Endothelial cell of umbilical vein (primary cell): ENCODE measurements around the gene FTO. TPM values are rescaled to one million over a fixed set of nuclear protein-coding genes. Genes with fewer than 3 reads are reported as not detected.

Experiments
- BruUV-seq: library from RNA; stranded (reverse); fragments of 400-500 nt; replicated peaks from 2 replicates; lab custom pipeline; 2021; lab: Mats Ljungman, UMichigan
- CTCF ChIA-PET: fragments of 300-600, 350-600 bp; sonication (Branson Sonifier 250); formaldehyde crosslinking; loops from one replicate; lab custom pipeline; 2021; ENCODE audit warnings: antibody characterized with exemption, inconsistent platforms; lab: Charles Lee
- POLR2A ChIA-PET: fragments of 300-600, 350-600 bp; sonication (Branson Sonifier 250); formaldehyde crosslinking; loops from one replicate; lab custom pipeline; 2021; ENCODE audit warnings: antibody characterized with exemption, inconsistent platforms; lab: Charles Lee
- DNase-seq: peaks from one replicate; pipeline ENCODE4 v3.0.0-alpha.2; 2011; ENCODE audit warnings: low read depth, low spot score
- FAIRE-seq: peaks from 2 replicates; lab custom pipeline; 2011; peaks lifted over from hg19 to GRCh38; lab: Jason Lieb, UNC
- H2AFZ ChIP-seq: 2 replicates; pipeline ENCODE4 v1.6.0; 2012; ENCODE audit warnings: low read depth, low read length, control low read depth, inconsistent platforms
- H3K27ac ChIP-seq: 2 replicates; pipeline ENCODE4 v1.5.1; 2011; ENCODE audit warnings: low read depth, mild to moderate bottlenecking, control low read depth, low read length, moderate library complexity; ENCODE audit not compliant: insufficient read depth
- H3K27me3 ChIP-seq, 2 experiments: 2 replicates each; pipeline versions ENCODE4 v1.6.0 to v1.6.1; 2011; ENCODE audit warnings: low read length in 2 of 2, mixed read lengths in 1 of 2; ENCODE audit not compliant: control insufficient read depth in 2 of 2, insufficient read depth in 2 of 2
- H3K36me3 ChIP-seq, 2 experiments: 2 replicates in 1 of 2; 3 replicates in 1 of 2; pipeline ENCODE4 v1.5.1; 2011; ENCODE audit warnings: low read length in 2 of 2, mild to moderate bottlenecking in 1 of 2, moderate library complexity in 1 of 2; ENCODE audit not compliant: control insufficient read depth in 2 of 2, insufficient read depth in 2 of 2; ENCODE audit errors: extremely low read depth in 1 of 2
- H3K4me1 ChIP-seq: 3 replicates; pipeline ENCODE4 v1.5.1; 2011; ENCODE audit warnings: mild to moderate bottlenecking, low read length; ENCODE audit not compliant: control insufficient read depth, insufficient read depth; ENCODE audit errors: extremely low read depth
- H3K4me2 ChIP-seq: 2 replicates; pipeline ENCODE4 v1.6.1; 2011; ENCODE audit warnings: low read length, control low read depth, mixed read lengths; ENCODE audit not compliant: insufficient read depth
- H3K4me3 ChIP-seq, 3 experiments: fragments of 200-600 bp in 1 of 3; sonication (generic), shearing (Covaris generic) in 1 of 3; replicated peaks in 1 of 3; 2 replicates each; pipeline ENCODE4 v1.5.1; 2011 to 2016; ENCODE audit warnings: control low read depth in 3 of 3, low read length in 3 of 3, mild to moderate bottlenecking in 2 of 3, inconsistent platforms in 1 of 3, low read depth in 1 of 3, moderate library complexity in 1 of 3; ENCODE audit not compliant: insufficient read depth in 1 of 3
- H3K79me2 ChIP-seq: 2 replicates; pipeline ENCODE4 v1.6.0; 2012; ENCODE audit warnings: low read length, inconsistent platforms; ENCODE audit not compliant: control insufficient read depth, insufficient read depth
- H3K9ac ChIP-seq: replicated peaks from 2 replicates; pipeline ENCODE3; 2011; ENCODE audit warnings: low read length, control low read depth; ENCODE audit not compliant: insufficient read depth; ENCODE audit errors: extremely low read depth
- H3K9me1 ChIP-seq: replicated peaks from 3 replicates; pipeline ENCODE4 v1.6.0; 2011; ENCODE audit warnings: mild to moderate bottlenecking, low read length; ENCODE audit not compliant: control insufficient read depth, insufficient read depth; ENCODE audit errors: extremely low read depth
- H3K9me3 ChIP-seq: replicated peaks from 2 replicates; pipeline ENCODE4 v1.5.1; 2012; ENCODE audit warnings: low read length, inconsistent platforms; ENCODE audit not compliant: control insufficient read depth, insufficient read depth
- H4K20me1 ChIP-seq: replicated peaks from 2 replicates; pipeline ENCODE3; 2011; ENCODE audit warnings: mild to moderate bottlenecking, low read length; ENCODE audit not compliant: control insufficient read depth, insufficient read depth; ENCODE audit errors: extremely low read depth
- EZH2 ChIP-seq: IDR thresholded peaks from 2 replicates; pipeline ENCODE4 v1.6.1; 2012; ENCODE audit warnings: borderline replicate concordance, low read depth, mild to moderate bottlenecking, moderate library complexity, low read length, inconsistent platforms; ENCODE audit not compliant: severe bottlenecking
- GATA2 ChIP-seq: IDR thresholded peaks from 2 replicates; pipeline ENCODE4 v1.7.0; 2011; ENCODE audit warnings: low read depth, mild to moderate bottlenecking, moderate library complexity, mixed read lengths, low read length; ENCODE audit not compliant: insufficient read length, insufficient read depth
- JUN ChIP-seq: IDR thresholded peaks from 2 replicates; pipeline ENCODE4 v1.6.1; 2011; ENCODE audit warnings: borderline replicate concordance, low read depth; ENCODE audit not compliant: insufficient read length, insufficient read depth
- MYC ChIP-seq: IDR thresholded peaks from one replicate; pipeline ENCODE4 v1.6.1; 2011; ENCODE audit warnings: mild to moderate bottlenecking, low read depth, low read length
- POLR2A ChIP-seq: IDR thresholded peaks from 2 replicates; pipeline ENCODE4 v1.6.1; 2012; ENCODE audit warnings: low read depth, mild to moderate bottlenecking, control low read depth, low read length
- dilution Hi-C: fragments of 300-500 bp; cut with MboI; formaldehyde crosslinking; loops from one replicate; pipeline ENCODE4 v1.15.0; 2019; ENCODE audit warnings: low sequenced_read_pairs; ENCODE audit not compliant: extremely low pct_ligation_motif_present
- intact Hi-C: fragments of 100-400 bp; cut with micrococcal nuclease; formaldehyde crosslinking; loops from one replicate; pipeline ENCODE4 v1.10.0; 2022
- polyA plus RNA-seq, 4 experiments: library from polyadenylated mRNA; depleted of rRNA in 3 of 4; stranded (reverse) in 3 of 4; unstranded in 1 of 4; fragments of >200 nt; gene quantifications; 2 replicates each; pipeline versions ENCODE4 v1.2.1 to v1.2.3, GENCODE V29; 2011 to 2012; ENCODE audit warnings: missing spikeins in 1 of 4
- total RNA-seq: library from RNA; stranded (reverse); gene quantifications from 2 replicates; pipeline ENCODE4 v1.2.3, GENCODE V29; 2021
- TF ChIP-seq, protein P1 (sequence below): IDR thresholded peaks from 2 replicates; pipeline ENCODE4 v1.6.1; 2011; ENCODE audit not compliant: insufficient read depth, insufficient read length
- TF ChIP-seq, protein P2 (sequence below), 2 donors: IDR thresholded peaks; 1 replicate in 1 of 2; 2 replicates in 1 of 2; pipeline ENCODE4 v1.5.1; 2011; ENCODE audit warnings: low read length in 2 of 2, mild to moderate bottlenecking in 2 of 2, moderate library complexity in 2 of 2, control low read depth in 1 of 2, inconsistent platforms in 1 of 2, low read depth in 1 of 2; ENCODE audit not compliant: insufficient read depth in 1 of 2; ENCODE audit errors: extremely low read depth in 1 of 2

Gene FTO
- total and polyA plus RNA-seq, 2 donors (not counting 3 experiments of a cell fraction or from before 2014, with no cell fraction given) = 48.6 to 87.1 TPM

DNA sequence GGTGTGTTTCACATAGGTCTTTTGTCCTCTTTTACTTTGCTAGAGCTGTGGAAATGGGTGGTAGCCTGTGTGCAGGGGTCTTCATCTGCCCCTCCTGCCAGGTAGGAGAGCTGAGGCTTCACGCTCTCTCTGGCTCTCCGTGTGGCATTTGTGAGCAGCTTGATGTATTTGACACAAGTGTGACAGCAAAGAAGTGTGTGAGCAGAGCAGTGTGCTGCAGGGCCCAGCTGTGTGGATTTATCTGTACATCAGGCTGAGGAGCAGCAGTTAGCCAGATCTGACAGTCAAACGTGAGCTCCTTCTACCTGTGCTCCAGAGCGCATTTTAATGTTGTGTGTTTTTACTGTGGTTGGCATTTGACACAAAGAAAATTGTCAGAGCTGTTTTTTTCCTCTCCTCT is 101.8 kb downstream of the FTO start:
- dilution Hi-C loops (no loop called here), intact Hi-C loops (no loop called here)
- Histone ChIP-seq H3K4me1 (no peaks in the 10 kb centered on the region), H3K27me3 (no peaks in the 10 kb centered on the region), H3K4me3 (no peak overlapping the region), H4K20me1 (peaks cover 6% of the 10 kb centered on the region), H3K9ac (no peak overlapping the region), H3K4me2 (no peak overlapping the region), H3K36me3 (no peaks in the 10 kb centered on the region), H3K79me2 (peaks cover 2% of the 10 kb centered on the region), H3K9me1 (no peaks in the 10 kb centered on the region), H3K9me3 (no peaks in the 10 kb centered on the region), H2AFZ (no peak overlapping the region), H3K27ac (no peak overlapping the region)
- TF ChIP-seq MYC (no peak), GATA2 (no peak), JUN (no peak), EZH2 (no peak)
- TF ChIP-seq, protein P1, sequence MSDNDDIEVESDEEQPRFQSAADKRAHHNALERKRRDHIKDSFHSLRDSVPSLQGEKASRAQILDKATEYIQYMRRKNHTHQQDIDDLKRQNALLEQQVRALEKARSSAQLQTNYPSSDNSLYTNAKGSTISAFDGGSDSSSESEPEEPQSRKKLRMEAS = no peak
- CTCF ChIA-PET = interaction anchor here (1.1 to 1.6 kb wide), 2 partner anchors 11 to 62 kb away, joined by 5 read pairs; no protein-coding TSS in a partner anchor
- BruUV-seq = no TSS peak
- DNase-seq (no peak), FAIRE-seq (no peak)
- POLR2A ChIA-PET = no interaction called here

DNA sequence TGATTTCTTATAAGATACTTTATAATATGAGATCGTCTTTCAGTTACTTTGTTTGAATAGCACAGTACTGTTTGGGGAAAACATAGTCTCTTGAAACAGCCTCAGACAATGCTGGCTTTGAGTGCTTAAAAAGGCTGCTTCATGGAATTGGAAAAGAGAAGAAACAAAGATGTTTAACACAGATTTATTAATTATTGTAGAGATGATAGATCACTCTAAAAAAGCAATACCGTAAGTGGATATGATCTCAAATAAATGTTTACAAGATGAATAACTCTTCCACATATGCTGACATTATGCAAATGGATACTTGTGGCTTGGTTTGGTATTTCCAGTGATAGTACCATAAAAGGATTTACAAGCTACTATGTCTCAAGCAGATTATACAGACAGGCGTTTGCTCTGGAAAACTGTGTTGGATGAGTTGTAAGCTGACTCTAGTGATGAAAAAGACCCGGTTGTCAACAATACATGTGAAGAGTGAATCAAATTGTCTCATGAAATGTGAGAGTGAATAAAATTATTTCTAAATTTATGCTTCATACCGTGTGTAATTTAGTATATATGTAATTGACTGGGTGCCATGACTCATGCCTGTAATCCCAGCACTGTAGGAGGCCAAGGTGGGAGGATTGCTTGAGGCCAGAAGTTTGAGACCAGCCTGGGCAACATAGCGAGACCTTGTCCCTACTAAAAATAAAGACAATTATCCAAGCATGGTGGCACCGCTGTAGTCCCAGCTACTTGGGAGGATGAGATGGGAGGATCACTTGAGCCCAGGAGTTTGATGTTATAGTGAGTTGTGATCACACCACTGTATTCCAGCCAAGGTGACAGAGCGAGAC is 105.4 kb downstream of the FTO start:
- no peak overlapping the region for H2AFZ ChIP-seq
- no peak overlapping the region for H3K9ac ChIP-seq
- peaks cover 3% of the 10 kb centered on the region for H4K20me1 ChIP-seq
- H3K79me2 ChIP-seq = peaks cover 2% of the 10 kb centered on the region
- H3K9me1 ChIP-seq = no peaks in the 10 kb centered on the region
- H3K36me3 ChIP-seq = no peaks in the 10 kb centered on the region
- no peak overlapping the region for H3K4me2 ChIP-seq
- DNase-seq (no peak), FAIRE-seq (no peak)
- no peaks in the 10 kb centered on the region for H3K4me1 ChIP-seq
- no peak overlapping the region for H3K27ac ChIP-seq
- ChIA-PET CTCF (interaction anchor here (2.2 kb wide), 1 partner anchor 14 kb away, joined by 6 read pairs; no protein-coding TSS in a partner anchor), POLR2A (no interaction called here)
- intact Hi-C loops (no loop called here), dilution Hi-C loops (no loop called here)
- H3K27me3 ChIP-seq = no peaks in the 10 kb centered on the region
- no peaks in the 10 kb centered on the region for H3K9me3 ChIP-seq
- BruUV-seq = no TSS peak
- H3K4me3 ChIP-seq = no peak overlapping the region
- TF ChIP-seq POLR2A (no peak), GATA2 (no peak), JUN (no peak), EZH2 (no peak), MYC (no peak)
- TF ChIP-seq, protein P2, sequence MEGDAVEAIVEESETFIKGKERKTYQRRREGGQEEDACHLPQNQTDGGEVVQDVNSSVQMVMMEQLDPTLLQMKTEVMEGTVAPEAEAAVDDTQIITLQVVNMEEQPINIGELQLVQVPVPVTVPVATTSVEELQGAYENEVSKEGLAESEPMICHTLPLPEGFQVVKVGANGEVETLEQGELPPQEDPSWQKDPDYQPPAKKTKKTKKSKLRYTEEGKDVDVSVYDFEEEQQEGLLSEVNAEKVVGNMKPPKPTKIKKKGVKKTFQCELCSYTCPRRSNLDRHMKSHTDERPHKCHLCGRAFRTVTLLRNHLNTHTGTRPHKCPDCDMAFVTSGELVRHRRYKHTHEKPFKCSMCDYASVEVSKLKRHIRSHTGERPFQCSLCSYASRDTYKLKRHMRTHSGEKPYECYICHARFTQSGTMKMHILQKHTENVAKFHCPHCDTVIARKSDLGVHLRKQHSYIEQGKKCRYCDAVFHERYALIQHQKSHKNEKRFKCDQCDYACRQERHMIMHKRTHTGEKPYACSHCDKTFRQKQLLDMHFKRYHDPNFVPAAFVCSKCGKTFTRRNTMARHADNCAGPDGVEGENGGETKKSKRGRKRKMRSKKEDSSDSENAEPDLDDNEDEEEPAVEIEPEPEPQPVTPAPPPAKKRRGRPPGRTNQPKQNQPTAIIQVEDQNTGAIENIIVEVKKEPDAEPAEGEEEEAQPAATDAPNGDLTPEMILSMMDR (IDR thresholded peaks at IDR 0.05; ENCODE audit: extremely low read depth in 1 of 2, insufficient read depth in 1 of 2, low read depth in 1 of 2, low read length in 2 of 2) = no peak
- TF ChIP-seq, protein P1 = no peak
